ENCODE data around the gene CTSE.

The CTSE gene

DNA sequence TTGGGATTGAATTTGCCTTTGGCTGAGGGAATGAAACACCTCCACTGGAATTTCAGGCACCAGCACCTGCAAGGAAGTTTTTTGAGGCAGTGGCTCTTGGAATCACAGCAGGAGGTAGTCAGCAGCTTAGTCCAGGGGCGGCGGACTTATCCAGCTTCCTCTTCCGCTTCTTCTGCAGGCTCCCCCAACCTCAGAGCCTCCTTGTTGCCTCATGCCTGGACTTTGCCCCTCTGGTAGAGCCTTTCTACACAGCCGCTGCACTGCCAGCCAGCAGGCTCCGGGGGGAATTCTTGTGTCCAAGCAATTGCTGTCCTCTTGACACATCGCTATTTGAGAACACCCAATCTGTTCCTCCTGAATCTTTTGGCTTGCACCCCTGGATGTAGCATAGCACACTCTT lies 24.9 kb upstream of the CTSE start:
- Histone ChIP-seq H3K4me1 (ENCODE audit: control insufficient read depth in 1 of 2, insufficient read depth in 2 of 2, low read length in 2 of 2) (peaks cover 0 to 6% of the 10 kb centered on the region in 2 donors), H3K36me3 (ENCODE audit: control insufficient read depth in 1 of 2, insufficient read depth in 2 of 2, low read length in 2 of 2) (no peaks in the 10 kb centered on the region), H3K27me3 (ENCODE audit: low read depth, low read length) (no peaks in the 10 kb centered on the region), H3K9me3 (ENCODE audit: control insufficient read depth in 1 of 2, low read length in 2 of 2) (no peaks in the 10 kb centered on the region), H3K27ac (ENCODE audit: low read length) (no peak overlapping the region), H3K4me3 (ENCODE audit: low read depth in 1 of 2, low read length in 2 of 2) (no peak overlapping the region)

DNA sequence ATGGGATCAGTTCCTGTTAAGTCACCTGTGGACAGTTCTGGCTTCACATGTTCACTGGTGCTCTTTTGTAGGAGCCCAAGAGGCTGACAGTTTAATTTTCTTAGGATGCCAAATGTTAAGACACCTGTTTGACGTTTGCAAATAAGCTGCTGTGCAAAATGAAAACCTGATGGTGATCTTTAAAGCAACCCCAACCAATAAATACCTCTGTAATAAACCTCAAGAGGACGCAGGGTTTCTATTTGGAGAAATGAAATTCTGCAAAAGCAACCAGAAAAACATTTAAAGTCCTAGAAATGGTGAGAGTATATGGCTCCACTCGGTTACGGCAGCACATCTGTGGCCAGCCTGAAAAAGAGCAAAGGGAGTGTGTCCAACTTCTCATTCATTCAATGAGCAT lies 23.6 kb upstream of the CTSE start:
- Histone ChIP-seq H3K9me3 (ENCODE audit: control insufficient read depth in 1 of 2, low read length in 2 of 2) (no peaks in the 10 kb centered on the region), H3K27ac (ENCODE audit: low read length) (no peak overlapping the region), H3K27me3 (ENCODE audit: low read depth, low read length) (no peaks in the 10 kb centered on the region), H3K4me1 (ENCODE audit: control insufficient read depth in 1 of 2, insufficient read depth in 2 of 2, low read length in 2 of 2) (peaks cover 0 to 6% of the 10 kb centered on the region in 2 donors), H3K4me3 (ENCODE audit: low read depth in 1 of 2, low read length in 2 of 2) (no peak overlapping the region), H3K36me3 (ENCODE audit: control insufficient read depth in 1 of 2, insufficient read depth in 2 of 2, low read length in 2 of 2) (no peaks in the 10 kb centered on the region)

DNA sequence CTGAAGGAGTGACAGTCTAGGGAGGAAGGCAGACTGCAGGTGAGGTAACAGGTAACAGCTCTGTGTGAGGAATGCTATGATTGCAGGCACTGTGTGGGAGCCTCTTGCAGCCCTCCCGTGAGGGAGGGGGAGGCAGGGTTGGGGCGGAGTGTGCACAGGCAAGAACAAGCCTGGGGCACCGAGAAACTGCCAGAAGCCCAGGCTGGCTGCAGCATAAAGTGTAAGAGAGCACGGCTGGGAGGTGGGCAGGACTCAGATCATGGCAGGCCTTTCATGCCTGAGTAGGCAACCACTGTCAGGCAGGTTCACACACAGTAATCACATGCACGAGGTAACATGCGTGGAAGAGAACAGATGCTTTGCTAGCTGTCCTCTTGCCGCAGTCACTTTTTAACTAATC lies 17.9 kb upstream of the CTSE start:
- no peaks in the 10 kb centered on the region for H3K27me3 ChIP-seq (ENCODE audit: low read depth, low read length)
- no peak overlapping the region for H3K27ac ChIP-seq (ENCODE audit: low read length)
- no peak overlapping the region for H3K4me3 ChIP-seq (ENCODE audit: low read depth in 1 of 2, low read length in 2 of 2)
- H3K4me1 ChIP-seq (ENCODE audit: control insufficient read depth in 1 of 2, insufficient read depth in 2 of 2, low read length in 2 of 2): no peaks in the 10 kb centered on the region
- no peaks in the 10 kb centered on the region for H3K9me3 ChIP-seq (ENCODE audit: control insufficient read depth in 1 of 2, low read length in 2 of 2)
- no peaks in the 10 kb centered on the region for H3K36me3 ChIP-seq (ENCODE audit: control insufficient read depth in 1 of 2, insufficient read depth in 2 of 2, low read length in 2 of 2)

DNA sequence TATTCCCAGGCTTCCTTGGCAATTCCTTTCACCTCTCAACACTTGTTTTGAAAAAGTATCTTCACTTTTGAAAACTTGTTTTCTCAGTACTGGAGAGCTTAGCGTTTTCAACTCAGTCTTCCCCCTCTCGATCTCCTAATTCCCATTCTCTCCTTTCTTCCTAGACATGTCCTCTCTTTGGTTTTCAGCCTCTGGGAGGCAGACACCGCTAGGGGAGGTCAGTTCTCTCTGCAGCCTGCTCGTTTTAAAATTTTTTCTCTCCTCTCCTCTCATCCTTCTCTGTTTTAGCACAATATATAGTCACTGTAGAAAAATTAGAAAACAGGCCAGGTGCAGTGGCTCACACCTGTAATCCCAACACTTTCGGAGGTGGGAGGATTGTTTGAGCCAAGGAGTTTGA lies 16.6 kb upstream of the CTSE start:
- no peaks in the 10 kb centered on the region for H3K27me3 ChIP-seq (ENCODE audit: low read depth, low read length)
- no peaks in the 10 kb centered on the region for H3K36me3 ChIP-seq (ENCODE audit: control insufficient read depth in 1 of 2, insufficient read depth in 2 of 2, low read length in 2 of 2)
- H3K4me1 ChIP-seq (ENCODE audit: control insufficient read depth in 1 of 2, insufficient read depth in 2 of 2, low read length in 2 of 2): no peaks in the 10 kb centered on the region
- no peak overlapping the region for H3K27ac ChIP-seq (ENCODE audit: low read length)
- no peak overlapping the region for H3K4me3 ChIP-seq (ENCODE audit: low read depth in 1 of 2, low read length in 2 of 2)
- no peaks in the 10 kb centered on the region for H3K9me3 ChIP-seq (ENCODE audit: control insufficient read depth in 1 of 2, low read length in 2 of 2)

DNA sequence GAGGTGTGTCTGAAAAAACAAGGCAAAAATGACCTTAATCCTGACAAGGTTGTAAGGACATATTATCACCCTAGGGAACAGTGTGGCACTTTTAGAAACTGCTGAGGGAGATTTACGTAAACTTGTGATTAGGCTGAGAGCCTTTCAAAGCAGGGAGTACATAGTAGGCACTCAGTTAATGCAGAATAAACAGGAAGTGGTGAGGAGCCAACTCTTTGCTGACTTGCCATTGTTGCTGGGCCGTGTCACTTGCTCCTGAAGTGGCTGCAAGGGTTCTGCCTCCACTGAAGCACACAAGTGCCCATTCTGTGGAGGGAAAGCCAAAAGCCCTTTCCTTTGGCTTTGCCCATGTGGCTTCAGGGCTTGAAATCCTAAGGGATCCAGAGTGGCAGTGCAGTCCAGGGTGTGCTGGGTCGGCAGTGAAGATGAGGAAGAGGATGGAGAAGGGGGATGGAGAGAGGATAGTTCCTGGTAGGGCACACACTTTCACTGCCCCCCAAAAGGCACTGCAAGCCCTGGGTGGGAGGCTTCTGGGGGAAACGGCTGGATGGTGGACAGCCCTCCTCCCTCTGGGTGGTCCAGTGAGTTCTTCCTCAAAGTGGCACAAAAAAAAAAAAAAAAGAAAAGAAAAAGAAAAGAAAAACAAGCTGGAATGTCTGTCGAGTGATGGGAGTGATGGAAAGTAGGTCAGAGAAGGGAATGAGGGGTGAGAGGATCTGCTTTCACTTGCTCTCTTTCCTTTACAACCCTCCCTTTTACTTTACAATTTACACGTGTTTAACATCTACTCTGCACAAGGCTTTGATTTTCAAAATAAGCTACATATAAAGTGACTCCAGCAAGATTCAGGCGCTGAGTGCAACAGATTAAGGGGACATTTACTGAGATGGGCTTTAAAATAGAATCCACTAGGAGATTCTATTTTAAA lies 15.6 kb upstream of the CTSE start:
- Histone ChIP-seq H3K9me3 (ENCODE audit: control insufficient read depth in 1 of 2, low read length in 2 of 2) (no peaks in the 10 kb centered on the region), H3K27ac (ENCODE audit: low read length) (no peak overlapping the region), H3K4me1 (ENCODE audit: control insufficient read depth in 1 of 2, insufficient read depth in 2 of 2, low read length in 2 of 2) (no peaks in the 10 kb centered on the region)

DNA sequence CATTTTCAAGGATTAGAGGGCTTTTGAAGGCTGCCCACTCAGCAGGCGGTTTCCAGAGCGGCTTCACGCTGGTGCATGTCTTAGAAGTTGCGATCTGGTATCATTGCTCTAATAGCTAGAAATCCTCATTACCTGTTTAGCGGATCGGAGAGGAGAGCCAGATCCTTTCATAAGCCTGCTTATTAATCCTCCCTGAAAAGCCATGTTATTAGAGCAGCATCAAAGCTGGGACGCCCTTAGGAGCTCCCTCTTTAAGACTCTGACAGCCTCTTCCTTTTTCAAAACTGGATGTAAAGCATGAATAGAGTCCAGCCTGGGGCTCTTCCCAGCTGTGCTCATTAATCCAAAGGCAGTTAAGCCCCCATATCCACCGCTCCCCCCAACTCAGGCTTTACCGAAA lies 13.9 kb upstream of the CTSE start:
- no peak overlapping the region for H3K27ac ChIP-seq (ENCODE audit: low read length)
- no peaks in the 10 kb centered on the region for H3K9me3 ChIP-seq (ENCODE audit: control insufficient read depth in 1 of 2, low read length in 2 of 2)
- H3K27me3 ChIP-seq (ENCODE audit: low read depth, low read length): no peaks in the 10 kb centered on the region

More for the DNA sequence above, 15.6 kb upstream of the CTSE start:
- Histone ChIP-seq H3K36me3 (ENCODE audit: control insufficient read depth in 1 of 2, insufficient read depth in 2 of 2, low read length in 2 of 2) (no peaks in the 10 kb centered on the region), H3K4me3 (ENCODE audit: low read depth in 1 of 2, low read length in 2 of 2) (no peak overlapping the region), H3K27me3 (ENCODE audit: low read depth, low read length) (no peaks in the 10 kb centered on the region)

DNA sequence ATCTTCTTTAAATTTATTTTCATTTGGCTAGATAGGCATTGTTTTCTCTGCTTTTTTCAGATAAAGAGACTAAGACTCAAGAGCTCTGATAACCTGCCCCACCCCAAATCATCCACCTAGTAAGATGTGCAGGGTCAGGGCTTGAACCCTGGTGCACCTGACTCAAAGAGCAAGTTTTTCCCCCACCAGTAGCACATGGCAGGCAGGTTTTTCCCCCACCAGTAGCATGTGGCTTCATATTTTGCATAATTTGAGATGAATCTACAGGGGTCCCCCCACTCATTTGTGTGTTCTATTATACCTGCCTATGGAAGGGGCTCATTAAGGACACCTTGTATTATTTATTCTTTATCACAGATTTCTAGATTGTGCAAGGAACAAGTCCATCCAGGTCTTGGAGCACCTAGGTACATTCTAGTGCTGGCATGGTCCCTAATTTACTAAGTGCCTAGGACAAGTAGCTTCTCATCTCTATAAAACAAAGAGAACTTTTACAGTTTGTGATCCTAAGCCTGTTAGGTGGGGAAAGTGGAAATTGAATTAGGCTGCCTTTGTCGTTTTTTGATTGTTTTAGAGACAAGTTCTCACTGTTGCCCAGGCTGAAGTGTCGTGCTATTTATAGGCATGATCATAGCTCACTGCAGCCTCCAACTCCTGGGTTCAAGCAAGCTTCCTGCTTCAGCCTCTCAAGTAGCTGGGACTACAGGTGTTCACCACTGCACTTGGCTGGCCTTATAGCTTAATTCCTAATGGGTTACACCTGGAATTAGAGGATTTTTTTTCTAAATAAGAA lies 13.2 kb upstream of the CTSE start:
- Histone ChIP-seq H3K36me3 (ENCODE audit: control insufficient read depth in 1 of 2, insufficient read depth in 2 of 2, low read length in 2 of 2) (no peaks in the 10 kb centered on the region), H3K4me1 (ENCODE audit: control insufficient read depth in 1 of 2, insufficient read depth in 2 of 2, low read length in 2 of 2) (no peaks in the 10 kb centered on the region), H3K27ac (ENCODE audit: low read length) (no peak overlapping the region), H3K9me3 (ENCODE audit: control insufficient read depth in 1 of 2, low read length in 2 of 2) (no peaks in the 10 kb centered on the region), H3K4me3 (ENCODE audit: low read depth in 1 of 2, low read length in 2 of 2) (no peak overlapping the region), H3K27me3 (ENCODE audit: low read depth, low read length) (no peaks in the 10 kb centered on the region)

More for the DNA sequence above, 13.9 kb upstream of the CTSE start:
- Histone ChIP-seq H3K4me3 (ENCODE audit: low read depth in 1 of 2, low read length in 2 of 2) (no peak overlapping the region), H3K4me1 (ENCODE audit: control insufficient read depth in 1 of 2, insufficient read depth in 2 of 2, low read length in 2 of 2) (no peaks in the 10 kb centered on the region), H3K36me3 (ENCODE audit: control insufficient read depth in 1 of 2, insufficient read depth in 2 of 2, low read length in 2 of 2) (no peaks in the 10 kb centered on the region)

DNA sequence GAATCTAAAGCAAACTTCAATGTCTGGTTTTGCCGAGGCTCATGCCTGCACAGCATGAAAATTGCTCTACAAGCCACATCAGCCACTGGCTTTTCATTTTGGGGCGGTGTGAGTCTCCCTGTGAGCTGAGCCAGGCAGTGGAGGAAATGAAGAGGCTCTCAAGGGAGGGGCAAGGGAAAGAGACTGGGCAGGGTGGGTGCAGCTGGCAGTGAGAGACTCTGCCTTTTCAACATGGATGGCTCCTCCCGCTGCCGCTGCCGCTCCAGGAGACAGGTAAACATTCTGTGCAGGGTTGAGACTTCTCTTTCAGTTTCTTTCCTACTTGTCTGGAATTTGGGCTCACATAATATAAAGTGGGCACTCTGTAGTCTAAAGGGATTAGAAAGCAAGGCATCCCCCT lies 11.3 kb upstream of the CTSE start:
- H3K4me3 ChIP-seq (ENCODE audit: low read depth in 1 of 2, low read length in 2 of 2): peak overlapping the region in 1 of 2 donors; percentile 2
- H3K9me3 ChIP-seq (ENCODE audit: control insufficient read depth in 1 of 2, low read length in 2 of 2): no peaks in the 10 kb centered on the region
- no peaks in the 10 kb centered on the region for H3K4me1 ChIP-seq (ENCODE audit: control insufficient read depth in 1 of 2, insufficient read depth in 2 of 2, low read length in 2 of 2)
- no peaks in the 10 kb centered on the region for H3K36me3 ChIP-seq (ENCODE audit: control insufficient read depth in 1 of 2, insufficient read depth in 2 of 2, low read length in 2 of 2)
- no peaks in the 10 kb centered on the region for H3K27me3 ChIP-seq (ENCODE audit: low read depth, low read length)
- H3K27ac ChIP-seq (ENCODE audit: low read length): no peak overlapping the region

DNA sequence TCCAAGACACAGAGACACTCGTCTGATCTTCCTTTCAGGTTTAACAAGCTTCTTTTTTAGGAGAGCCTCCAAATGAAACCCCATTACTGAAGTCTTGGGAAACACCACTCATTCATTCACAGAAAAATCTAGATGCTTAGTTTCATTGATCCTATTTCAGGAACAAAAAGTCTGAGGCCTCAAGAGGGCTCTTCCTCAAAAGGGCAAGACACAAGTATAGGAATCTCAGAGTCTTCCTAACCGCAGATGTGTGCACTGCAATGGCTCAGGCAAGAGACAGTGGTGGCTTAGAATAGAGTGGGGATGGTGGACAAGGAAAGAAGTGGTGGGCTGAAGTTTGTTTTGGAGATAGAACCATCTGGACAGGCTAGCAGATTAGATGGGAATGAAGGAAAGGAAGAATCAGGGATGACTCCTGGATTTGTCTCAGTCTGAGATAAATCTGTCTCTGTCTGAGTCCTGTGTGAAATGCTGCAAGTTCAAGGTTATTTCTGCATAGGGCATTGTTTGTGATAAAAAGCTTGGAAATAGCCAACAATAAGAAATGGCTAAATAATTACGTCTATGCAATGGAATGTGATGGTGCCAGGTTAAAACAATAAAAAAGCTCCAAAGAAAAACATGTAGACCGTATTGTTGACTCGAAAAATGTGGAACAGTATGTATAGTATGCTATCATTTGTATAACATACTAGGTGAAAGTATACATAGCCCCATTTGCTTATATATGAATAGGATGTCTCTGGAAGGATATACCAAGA lies 8.9 kb upstream of the CTSE start:
- Histone ChIP-seq H3K27me3 (ENCODE audit: low read depth, low read length) (no peaks in the 10 kb centered on the region), H3K36me3 (ENCODE audit: control insufficient read depth in 1 of 2, insufficient read depth in 2 of 2, low read length in 2 of 2) (no peaks in the 10 kb centered on the region), H3K4me3 (ENCODE audit: low read depth in 1 of 2, low read length in 2 of 2) (no peak overlapping the region), H3K9me3 (ENCODE audit: control insufficient read depth in 1 of 2, low read length in 2 of 2) (no peaks in the 10 kb centered on the region), H3K27ac (ENCODE audit: low read length) (no peak overlapping the region), H3K4me1 (ENCODE audit: control insufficient read depth in 1 of 2, insufficient read depth in 2 of 2, low read length in 2 of 2) (no peaks in the 10 kb centered on the region)

DNA sequence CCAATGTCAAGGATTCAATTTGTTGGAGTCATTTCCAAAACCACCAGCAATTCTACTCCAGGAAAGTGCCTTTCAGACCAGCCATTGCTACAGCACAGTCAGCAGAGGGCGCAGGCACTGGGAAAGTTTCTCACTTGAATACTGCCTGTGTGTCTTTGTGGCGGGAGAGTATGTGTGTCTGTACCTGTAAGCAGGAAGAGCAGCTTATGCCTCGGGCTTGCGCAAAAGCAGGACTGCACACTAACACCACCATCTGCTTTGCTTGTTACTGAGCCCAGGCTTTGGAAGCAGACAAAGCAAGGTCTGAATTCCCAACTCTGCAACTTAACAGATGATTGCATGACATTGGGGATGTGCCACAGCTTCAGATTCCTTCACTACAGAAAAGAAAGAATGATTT lies 7.0 kb upstream of the CTSE start:
- no peak overlapping the region for H3K4me3 ChIP-seq (ENCODE audit: low read depth in 1 of 2, low read length in 2 of 2)
- no peaks in the 10 kb centered on the region for H3K27me3 ChIP-seq (ENCODE audit: low read depth, low read length)
- H3K4me1 ChIP-seq (ENCODE audit: control insufficient read depth in 1 of 2, insufficient read depth in 2 of 2, low read length in 2 of 2): no peaks in the 10 kb centered on the region
- H3K36me3 ChIP-seq (ENCODE audit: control insufficient read depth in 1 of 2, insufficient read depth in 2 of 2, low read length in 2 of 2): no peaks in the 10 kb centered on the region
- no peak overlapping the region for H3K27ac ChIP-seq (ENCODE audit: low read length)
- no peaks in the 10 kb centered on the region for H3K9me3 ChIP-seq (ENCODE audit: control insufficient read depth in 1 of 2, low read length in 2 of 2)

DNA sequence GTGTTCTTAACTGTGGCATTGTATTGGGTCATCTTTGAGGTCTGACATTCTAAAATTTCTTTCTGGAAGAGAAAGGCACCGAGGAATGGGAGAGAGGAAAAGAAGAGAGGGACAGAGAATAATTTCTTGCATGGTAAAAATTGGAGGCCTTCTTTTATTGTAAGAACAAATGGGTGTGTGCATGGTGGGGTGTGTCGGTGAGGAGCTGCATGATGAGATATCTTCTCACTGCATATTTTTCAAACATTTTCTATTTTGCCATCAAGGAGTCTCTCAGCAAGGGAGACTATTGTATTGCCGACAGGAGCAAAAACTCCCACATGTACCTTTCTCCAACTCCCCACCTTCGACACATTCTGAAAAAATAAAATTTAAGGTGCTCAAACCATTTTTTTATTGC lies 6.5 kb upstream of the CTSE start:
- no peaks in the 10 kb centered on the region for H3K4me1 ChIP-seq (ENCODE audit: control insufficient read depth in 1 of 2, insufficient read depth in 2 of 2, low read length in 2 of 2)
- no peaks in the 10 kb centered on the region for H3K27me3 ChIP-seq (ENCODE audit: low read depth, low read length)
- no peak overlapping the region for H3K27ac ChIP-seq (ENCODE audit: low read length)
- no peaks in the 10 kb centered on the region for H3K9me3 ChIP-seq (ENCODE audit: control insufficient read depth in 1 of 2, low read length in 2 of 2)
- H3K4me3 ChIP-seq (ENCODE audit: low read depth in 1 of 2, low read length in 2 of 2): no peak overlapping the region
- H3K36me3 ChIP-seq (ENCODE audit: control insufficient read depth in 1 of 2, insufficient read depth in 2 of 2, low read length in 2 of 2): no peaks in the 10 kb centered on the region

Data from muscle layer of duodenum (tissue), 2 donors.